Thyroid gland (tissue), 4 donors: ENCODE results near the gene KCNA5.

Experiments
- POLR2A ChIP-seq, 2 donors: fragments of 450-650 bp; IDR thresholded peaks; one replicate each; pipeline ENCODE4 v1.6.1; 2017; ENCODE audit warnings: antibody characterized with exemption in 2 of 2, mild to moderate bottlenecking in 2 of 2, moderate library complexity in 1 of 2
- TF ChIP-seq, protein P1 (sequence below), 6 experiments: fragments of 200-600 bp in 3 of 6; fragments of 450-650 bp in 3 of 6; sonication (generic) in 3 of 6; IDR thresholded peaks; one replicate each; pipeline ENCODE4 v1.5.1; 2016 to 2019; ENCODE audit warnings: antibody characterized with exemption in 6 of 6, mild to moderate bottlenecking in 2 of 6, inconsistent platforms in 1 of 6, moderate library complexity in 1 of 6

DNA sequence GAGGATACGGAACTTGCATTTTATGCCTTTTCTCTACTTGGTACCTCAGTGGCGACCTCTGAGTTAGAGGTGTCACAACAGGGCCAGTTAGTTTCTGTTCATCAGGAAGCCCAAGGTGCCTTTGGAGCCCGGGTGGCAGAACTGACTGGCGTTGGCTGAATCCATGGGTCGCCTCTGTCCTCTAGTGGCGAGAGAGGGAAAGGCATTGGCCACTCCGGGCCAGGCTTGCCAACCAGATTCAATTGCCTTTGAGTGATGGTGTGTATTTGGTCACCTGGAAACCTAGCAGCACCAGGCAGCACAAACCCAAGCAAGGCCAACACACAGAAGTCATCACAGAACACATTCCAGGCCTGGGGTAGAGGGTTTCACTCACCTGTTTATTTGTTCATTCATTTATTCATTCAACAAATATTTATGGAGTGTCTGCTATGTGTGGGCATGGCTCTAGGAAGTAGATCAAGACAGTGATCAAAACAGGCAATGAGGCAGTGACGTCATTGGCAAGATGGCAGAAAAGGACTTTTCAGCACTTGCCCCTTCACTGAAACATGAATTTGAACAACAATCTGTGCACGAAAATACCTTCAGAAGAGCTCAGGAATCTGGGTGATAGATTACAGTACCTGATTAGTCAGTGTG, 40.5 kb upstream of the KCNA5 start:
- TF ChIP-seq POLR2A (IDR thresholded peaks at IDR 0.05), result no peak
- TF ChIP-seq, protein P1, sequence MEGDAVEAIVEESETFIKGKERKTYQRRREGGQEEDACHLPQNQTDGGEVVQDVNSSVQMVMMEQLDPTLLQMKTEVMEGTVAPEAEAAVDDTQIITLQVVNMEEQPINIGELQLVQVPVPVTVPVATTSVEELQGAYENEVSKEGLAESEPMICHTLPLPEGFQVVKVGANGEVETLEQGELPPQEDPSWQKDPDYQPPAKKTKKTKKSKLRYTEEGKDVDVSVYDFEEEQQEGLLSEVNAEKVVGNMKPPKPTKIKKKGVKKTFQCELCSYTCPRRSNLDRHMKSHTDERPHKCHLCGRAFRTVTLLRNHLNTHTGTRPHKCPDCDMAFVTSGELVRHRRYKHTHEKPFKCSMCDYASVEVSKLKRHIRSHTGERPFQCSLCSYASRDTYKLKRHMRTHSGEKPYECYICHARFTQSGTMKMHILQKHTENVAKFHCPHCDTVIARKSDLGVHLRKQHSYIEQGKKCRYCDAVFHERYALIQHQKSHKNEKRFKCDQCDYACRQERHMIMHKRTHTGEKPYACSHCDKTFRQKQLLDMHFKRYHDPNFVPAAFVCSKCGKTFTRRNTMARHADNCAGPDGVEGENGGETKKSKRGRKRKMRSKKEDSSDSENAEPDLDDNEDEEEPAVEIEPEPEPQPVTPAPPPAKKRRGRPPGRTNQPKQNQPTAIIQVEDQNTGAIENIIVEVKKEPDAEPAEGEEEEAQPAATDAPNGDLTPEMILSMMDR (IDR thresholded peaks at IDR 0.05), result peak; percentile 82 to 99 (median 94)
